Measurements from ENCODE around the gene RBP3.

RBP3 gene

DNA sequence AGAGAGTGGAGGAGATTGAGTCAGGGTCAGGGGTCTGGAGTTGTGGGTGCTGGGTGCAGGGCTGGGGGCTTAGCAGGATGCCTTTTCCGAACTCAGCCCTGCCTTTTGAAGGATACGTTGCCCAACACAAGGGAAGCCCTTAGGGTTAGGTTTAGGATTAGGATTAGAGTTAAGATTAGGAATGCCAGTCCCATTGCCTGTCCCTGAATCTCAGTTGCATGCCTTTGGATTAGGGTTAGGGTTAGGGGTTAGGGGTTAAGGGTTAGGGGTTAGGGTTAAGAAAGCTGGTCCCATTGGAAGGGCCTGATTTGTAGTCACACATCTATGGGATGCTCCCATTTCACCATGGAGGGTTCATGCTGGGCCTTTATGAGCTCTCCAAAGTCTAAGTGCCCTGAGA, 56.8 kb downstream of the RBP3 start:
- Histone ChIP-seq H3K36me3 (ENCODE audit: insufficient read depth, low read length) (no peaks in the 10 kb centered on the region), H3K4me1 (ENCODE audit: insufficient read depth, low read length) (no peaks in the 10 kb centered on the region), H2AFZ (ENCODE audit: low read depth, low read length) (no peak overlapping the region), H3K27ac (ENCODE audit: low read length) (no peak overlapping the region), H3K4me2 (ENCODE audit: insufficient read depth, low read length) (no peak overlapping the region), H3K27me3 (ENCODE audit: insufficient read depth, low read length, poor library complexity) (no peaks in the 10 kb centered on the region), H3K9ac (ENCODE audit: low read depth, low read length) (no peak overlapping the region), H4K20me1 (ENCODE audit: insufficient read depth, low read length) (no peaks in the 10 kb centered on the region), H3K4me3 (ENCODE audit: low read depth in 1 of 2, low read length in 2 of 2) (no peak overlapping the region), H3K79me2 (ENCODE audit: insufficient read depth, low read length) (no peaks in the 10 kb centered on the region), H3K9me3 (ENCODE audit: insufficient read depth, low read length, severe bottlenecking) (no peaks in the 10 kb centered on the region)
- DNase-seq: no peak
- TF ChIP-seq EZH2 (IDR thresholded peaks at IDR 0.05; ENCODE audit: borderline replicate concordance, low read depth, low read length, severe bottlenecking): no peak
- TF ChIP-seq, protein P1, sequence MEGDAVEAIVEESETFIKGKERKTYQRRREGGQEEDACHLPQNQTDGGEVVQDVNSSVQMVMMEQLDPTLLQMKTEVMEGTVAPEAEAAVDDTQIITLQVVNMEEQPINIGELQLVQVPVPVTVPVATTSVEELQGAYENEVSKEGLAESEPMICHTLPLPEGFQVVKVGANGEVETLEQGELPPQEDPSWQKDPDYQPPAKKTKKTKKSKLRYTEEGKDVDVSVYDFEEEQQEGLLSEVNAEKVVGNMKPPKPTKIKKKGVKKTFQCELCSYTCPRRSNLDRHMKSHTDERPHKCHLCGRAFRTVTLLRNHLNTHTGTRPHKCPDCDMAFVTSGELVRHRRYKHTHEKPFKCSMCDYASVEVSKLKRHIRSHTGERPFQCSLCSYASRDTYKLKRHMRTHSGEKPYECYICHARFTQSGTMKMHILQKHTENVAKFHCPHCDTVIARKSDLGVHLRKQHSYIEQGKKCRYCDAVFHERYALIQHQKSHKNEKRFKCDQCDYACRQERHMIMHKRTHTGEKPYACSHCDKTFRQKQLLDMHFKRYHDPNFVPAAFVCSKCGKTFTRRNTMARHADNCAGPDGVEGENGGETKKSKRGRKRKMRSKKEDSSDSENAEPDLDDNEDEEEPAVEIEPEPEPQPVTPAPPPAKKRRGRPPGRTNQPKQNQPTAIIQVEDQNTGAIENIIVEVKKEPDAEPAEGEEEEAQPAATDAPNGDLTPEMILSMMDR (IDR thresholded peaks at IDR 0.05; ENCODE audit: borderline replicate concordance, extremely low read depth, low read length, poor library complexity, severe bottlenecking): no peak
- ATAC-seq (ENCODE audit: insufficient read depth, low read depth): no peak

DNA sequence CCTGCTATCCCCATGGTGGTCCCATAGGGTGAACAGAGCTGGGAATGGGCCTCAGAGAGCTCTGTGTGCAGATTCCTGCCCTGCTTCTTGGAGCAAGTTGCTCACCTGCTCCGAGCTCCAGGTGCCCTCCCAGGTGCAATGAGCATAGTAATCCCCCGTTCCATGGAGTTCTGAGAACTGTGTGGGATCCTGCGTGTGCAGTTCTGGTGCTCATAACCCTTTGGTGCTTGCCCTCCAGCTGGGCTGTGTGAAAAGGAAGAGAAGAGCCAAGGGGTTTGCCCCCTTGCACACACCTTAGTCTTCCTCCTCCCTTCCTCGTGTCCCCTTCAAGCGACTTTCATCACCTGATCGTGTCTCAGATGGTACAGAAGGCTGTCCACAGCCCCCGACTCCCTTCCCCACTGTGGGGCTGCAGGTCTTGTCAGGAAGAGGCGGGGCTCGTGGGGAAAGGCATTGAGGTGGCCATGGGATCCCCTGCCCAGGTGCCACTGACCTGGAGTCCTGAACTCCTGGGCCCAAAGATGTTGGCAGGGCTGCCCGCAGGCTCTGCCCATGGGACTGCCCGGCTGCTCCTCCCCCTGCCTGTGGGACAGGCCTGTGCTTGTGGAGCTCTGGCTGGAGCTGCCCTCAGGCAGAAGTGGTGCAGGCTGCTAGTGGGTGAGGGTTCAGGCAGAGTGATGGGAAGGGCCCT, 57.8 kb downstream of the RBP3 start:
- H3K27me3 ChIP-seq (ENCODE audit: insufficient read depth, low read length, poor library complexity): no peaks in the 10 kb centered on the region
- no peak overlapping the region for H3K4me2 ChIP-seq (ENCODE audit: insufficient read depth, low read length)
- H3K4me3 ChIP-seq (ENCODE audit: low read depth in 1 of 2, low read length in 2 of 2): no peak overlapping the region
- no peaks in the 10 kb centered on the region for H3K79me2 ChIP-seq (ENCODE audit: insufficient read depth, low read length)
- ATAC-seq (ENCODE audit: insufficient read depth, low read depth): no peak; the same call in 2 of the 3 replicates
- H3K27ac ChIP-seq (ENCODE audit: low read length): no peak overlapping the region
- H4K20me1 ChIP-seq (ENCODE audit: insufficient read depth, low read length): no peaks in the 10 kb centered on the region
- H3K9me3 ChIP-seq (ENCODE audit: insufficient read depth, low read length, severe bottlenecking): no peaks in the 10 kb centered on the region
- H2AFZ ChIP-seq (ENCODE audit: low read depth, low read length): no peak overlapping the region
- H3K4me1 ChIP-seq (ENCODE audit: insufficient read depth, low read length): no peaks in the 10 kb centered on the region
- H3K9ac ChIP-seq (ENCODE audit: low read depth, low read length): no peak overlapping the region
- TF ChIP-seq, protein P1 (IDR thresholded peaks at IDR 0.05; ENCODE audit: borderline replicate concordance, extremely low read depth, low read length, poor library complexity, severe bottlenecking): no peak
- DNase-seq: no peak
- no peaks in the 10 kb centered on the region for H3K36me3 ChIP-seq (ENCODE audit: insufficient read depth, low read length)

DNA sequence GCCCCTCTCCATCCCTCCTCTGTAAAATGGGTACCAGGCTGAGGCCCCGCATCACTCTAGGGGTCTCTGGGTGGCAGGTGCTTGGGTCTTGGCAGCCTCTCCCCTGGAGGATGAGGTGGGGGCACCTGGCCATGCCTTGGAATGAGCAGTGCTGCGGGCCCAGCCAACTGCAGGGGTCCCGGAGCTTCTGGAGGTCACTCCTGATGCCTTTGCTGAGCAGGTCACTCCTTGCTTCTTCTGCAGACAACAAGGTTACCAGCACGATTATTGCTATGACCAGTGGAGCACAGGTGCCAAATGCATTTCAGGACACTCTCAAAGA, 58.3 kb downstream of the RBP3 start:
- TF ChIP-seq EZH2 (IDR thresholded peaks at IDR 0.05; ENCODE audit: borderline replicate concordance, low read depth, low read length, severe bottlenecking): no peak
- TF ChIP-seq, protein P1 (IDR thresholded peaks at IDR 0.05; ENCODE audit: borderline replicate concordance, extremely low read depth, low read length, poor library complexity, severe bottlenecking): no peak
- Histone ChIP-seq H3K36me3 (ENCODE audit: insufficient read depth, low read length) (no peaks in the 10 kb centered on the region), H3K27ac (ENCODE audit: low read length) (no peak overlapping the region), H2AFZ (ENCODE audit: low read depth, low read length) (no peak overlapping the region), H3K4me2 (ENCODE audit: insufficient read depth, low read length) (no peak overlapping the region), H3K9ac (ENCODE audit: low read depth, low read length) (no peak overlapping the region), H4K20me1 (ENCODE audit: insufficient read depth, low read length) (no peaks in the 10 kb centered on the region), H3K79me2 (ENCODE audit: insufficient read depth, low read length) (no peaks in the 10 kb centered on the region), H3K27me3 (ENCODE audit: insufficient read depth, low read length, poor library complexity) (no peaks in the 10 kb centered on the region), H3K9me3 (ENCODE audit: insufficient read depth, low read length, severe bottlenecking) (no peaks in the 10 kb centered on the region), H3K4me1 (ENCODE audit: insufficient read depth, low read length) (no peaks in the 10 kb centered on the region), H3K4me3 (ENCODE audit: low read depth in 1 of 2, low read length in 2 of 2) (no peak overlapping the region)
- DNase-seq: no peak
- no peak for ATAC-seq (ENCODE audit: insufficient read depth, low read depth)

All from DND-41 (cell line).